ENCODE results near the gene CYB561D2. TPM values are rescaled to one million over a fixed set of nuclear protein-coding genes. Genes with fewer than 3 reads are reported as not detected.

CYB561D2 gene
- total and polyA plus RNA-seq, 2 experiments from 2014 or later = 28.3 to 37.7 TPM

GRCh38 chr3:50356553-50356952 is 5.9 kb downstream of the CYB561D2 start:
- 22 to 38% methylated on average over 4 to 5 of the region's 5 CpGs for WGBS, 2 experiments (ENCODE audit: low coverage in 1 of 2, low lambda C conversion rate in 2 of 2, missing lambda C conversion rate in 2 of 2)
- Histone ChIP-seq H3K27ac (no peak overlapping the region), H3K9ac (peak overlapping the region; percentile 89; the same call in 1 of the 2 replicates), H3K79me2 (ENCODE audit: insufficient read depth) (peaks cover 76% of the 10 kb centered on the region), H3K4me3 (peak overlapping the region; percentile 75), H4K20me1 (ENCODE audit: insufficient read depth) (peaks cover 10% of the 10 kb centered on the region; the same call in 1 of the 2 replicates), H3K36me3 (ENCODE audit: low read depth) (peaks cover 7% of the 10 kb centered on the region; the same call in 1 of the 2 replicates), H3K9me3 (ENCODE audit: low read depth) (no peaks in the 10 kb centered on the region), H2AFZ (no peak overlapping the region), H3K27me3 (replicated peaks; ENCODE audit: insufficient read depth) (no peaks in the 10 kb centered on the region), H3K9me2 (ENCODE audit: insufficient read depth) (no peaks in the 10 kb centered on the region), H3K4me2 (ENCODE audit: unreplicated experiment) (peak overlapping the region; percentile 98), H3F3A (ENCODE audit: insufficient read depth) (peaks cover 14% of the 10 kb centered on the region; the same call in 1 of the 2 replicates), H3K4me1 (ENCODE audit: insufficient read depth) (peaks cover 30% of the 10 kb centered on the region)
- TF ChIP-seq EZH2 (IDR thresholded peaks at IDR 0.05; ENCODE audit: insufficient read depth, poor library complexity, severe bottlenecking) (no peak), EZH2phosphoT487 (IDR thresholded peaks at IDR 0.05; ENCODE audit: insufficient read depth, low read depth) (no peak)
- DNase-seq = peak; percentile 65
- in situ Hi-C loops (cut with MboI) = no loop called here

GRCh38 chr3:50357481-50357880 is 6.8 kb downstream of the CYB561D2 start:
- Histone ChIP-seq H3K9ac (peak overlapping the region; percentile 89), H3K27ac (no peak overlapping the region)

DNA sequence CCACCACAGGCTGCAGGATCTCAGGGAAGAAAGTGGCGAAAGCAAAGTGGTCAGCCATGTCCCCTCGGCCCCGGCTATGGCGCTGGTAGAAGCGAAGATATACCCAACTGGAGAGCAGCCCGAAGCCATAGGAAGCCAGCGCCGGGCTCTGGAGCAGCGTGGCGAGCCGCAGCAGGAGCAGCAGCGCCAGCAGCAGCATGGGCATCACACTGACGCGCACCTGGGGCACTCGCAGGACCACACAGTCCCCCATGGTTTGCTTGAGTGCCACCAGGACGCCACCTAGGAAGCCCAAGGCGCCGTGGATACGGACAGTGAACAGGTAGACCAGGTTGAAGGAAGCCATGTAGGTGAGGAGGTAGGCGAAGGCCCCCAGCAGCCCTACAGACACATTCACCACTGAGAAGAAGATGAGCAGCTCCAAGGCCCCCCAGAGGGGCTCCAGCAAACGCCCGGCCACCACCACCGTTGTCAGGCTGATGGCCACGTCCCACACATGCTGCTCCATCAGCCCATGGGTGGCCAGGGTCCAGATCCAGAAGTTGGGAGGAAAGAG is 7.8 kb downstream of the CYB561D2 start:
- 32 to 36% methylated on average over 24 of the region's 24 CpGs for WGBS, 2 experiments (ENCODE audit: low coverage in 1 of 2, low lambda C conversion rate in 2 of 2, missing lambda C conversion rate in 2 of 2)
- H3K9ac ChIP-seq = peak overlapping the region; percentile 89
- no peaks in the 10 kb centered on the region for H3K9me2 ChIP-seq (ENCODE audit: insufficient read depth)
- peaks cover 57% of the 10 kb centered on the region for H3K79me2 ChIP-seq (ENCODE audit: insufficient read depth)
- DNase-seq = peak; percentile 29
- H2AFZ ChIP-seq = no peak overlapping the region
- H3K27ac ChIP-seq = peak overlapping the region; percentile 66
- peaks cover 25% of the 10 kb centered on the region for H3K4me1 ChIP-seq (ENCODE audit: insufficient read depth)
- peaks cover 10% of the 10 kb centered on the region; the same call in 1 of the 2 replicates for H3F3A ChIP-seq (ENCODE audit: insufficient read depth)
- H3K27me3 ChIP-seq (replicated peaks; ENCODE audit: insufficient read depth) = no peaks in the 10 kb centered on the region
- TF ChIP-seq EZH2phosphoT487 (IDR thresholded peaks at IDR 0.05; ENCODE audit: insufficient read depth, low read depth) = no peak
- no peak for TF ChIP-seq EZH2 (IDR thresholded peaks at IDR 0.05; ENCODE audit: insufficient read depth, poor library complexity, severe bottlenecking)
- in situ Hi-C loops (cut with MboI) = no loop called here
- H3K36me3 ChIP-seq (ENCODE audit: low read depth) = peaks cover 7% of the 10 kb centered on the region; the same call in 1 of the 2 replicates
- peaks cover 10% of the 10 kb centered on the region; the same call in 1 of the 2 replicates for H4K20me1 ChIP-seq (ENCODE audit: insufficient read depth)
- H3K9me3 ChIP-seq (ENCODE audit: low read depth) = no peaks in the 10 kb centered on the region
- peak overlapping the region; percentile 98 for H3K4me2 ChIP-seq (ENCODE audit: unreplicated experiment)
- H3K4me3 ChIP-seq = peak overlapping the region; percentile 75

More at GRCh38 chr3:50357481-50357880, 6.8 kb downstream of the CYB561D2 start:
- Histone ChIP-seq H3K36me3 (ENCODE audit: low read depth) (peaks cover 7% of the 10 kb centered on the region; the same call in 1 of the 2 replicates), H3K4me1 (ENCODE audit: insufficient read depth) (peaks cover 25% of the 10 kb centered on the region), H2AFZ (no peak overlapping the region), H3K4me3 (peak overlapping the region; percentile 75), H3K79me2 (ENCODE audit: insufficient read depth) (peaks cover 67% of the 10 kb centered on the region), H3K9me3 (ENCODE audit: low read depth) (no peaks in the 10 kb centered on the region), H3K9me2 (ENCODE audit: insufficient read depth) (no peaks in the 10 kb centered on the region), H3K27me3 (replicated peaks; ENCODE audit: insufficient read depth) (no peaks in the 10 kb centered on the region), H3F3A (ENCODE audit: insufficient read depth) (peaks cover 14% of the 10 kb centered on the region; the same call in 1 of the 2 replicates), H4K20me1 (ENCODE audit: insufficient read depth) (peaks cover 10% of the 10 kb centered on the region; the same call in 1 of the 2 replicates), H3K4me2 (ENCODE audit: unreplicated experiment) (peak overlapping the region; percentile 98)
- in situ Hi-C loops (cut with MboI) = no loop called here
- no peak for TF ChIP-seq EZH2 (IDR thresholded peaks at IDR 0.05; ENCODE audit: insufficient read depth, poor library complexity, severe bottlenecking)
- DNase-seq = peak; percentile 16
- 46 to 61% methylated on average over 1 of the region's 1 CpG for WGBS, 2 experiments (ENCODE audit: low coverage in 1 of 2, low lambda C conversion rate in 2 of 2, missing lambda C conversion rate in 2 of 2)

DNA sequence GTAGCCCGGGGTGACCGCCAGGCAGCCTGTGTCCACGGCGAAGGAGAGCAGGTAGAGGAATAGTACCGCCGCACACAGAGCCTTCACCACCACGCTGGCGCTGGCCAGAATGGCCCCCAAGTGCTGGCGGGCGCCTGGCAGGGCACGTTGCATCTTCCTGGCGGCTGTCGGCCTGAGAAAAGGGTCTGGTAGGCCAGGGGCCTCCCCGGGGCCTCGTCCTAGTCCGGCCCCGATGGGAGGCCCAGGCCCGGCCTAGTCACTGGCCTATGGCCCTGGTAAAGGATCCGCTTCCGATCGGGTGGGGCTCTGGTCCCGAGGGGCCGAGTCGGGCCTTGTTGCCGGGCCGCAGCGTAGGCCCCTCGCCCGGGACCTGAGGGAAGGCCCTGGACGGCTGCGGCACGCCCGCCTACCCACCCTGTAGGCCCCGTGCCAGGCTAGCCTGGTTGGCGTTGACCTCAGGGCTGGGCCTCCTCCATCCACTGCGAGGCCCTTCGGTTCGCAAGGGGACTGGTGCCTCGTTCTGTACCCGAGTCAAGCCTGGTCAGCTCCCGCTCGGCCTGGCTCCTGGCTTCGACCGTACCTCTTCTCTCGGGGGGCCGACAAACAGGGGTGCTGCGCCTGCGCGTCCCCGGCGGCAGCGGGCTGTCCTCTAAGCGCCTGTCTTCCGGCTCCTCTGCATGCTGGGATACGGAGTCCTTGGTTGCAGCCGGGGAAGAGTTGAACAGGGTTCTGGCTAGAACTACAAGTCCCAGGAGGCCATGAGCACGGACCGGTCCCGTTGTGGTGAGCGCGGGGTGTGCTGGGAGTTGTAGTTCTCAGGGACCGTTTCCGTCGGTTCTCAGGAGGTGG is 8.5 kb downstream of the CYB561D2 start, which contains the start of gene TMEM115:
TSS of gene TMEM115 (minus strand) at position 611 of the 849 bp plus-strand sequence. CDS start at position 153, 458 bp downstream.
- H3K9me3 ChIP-seq (ENCODE audit: low read depth) = no peaks in the 10 kb centered on the region
- peaks cover 51% of the 10 kb centered on the region for H3K79me2 ChIP-seq (ENCODE audit: insufficient read depth)
- peaks cover 25% of the 10 kb centered on the region for H3K4me1 ChIP-seq (ENCODE audit: insufficient read depth)
- in situ Hi-C loops (cut with MboI) = no loop called here
- H3K36me3 ChIP-seq (ENCODE audit: low read depth) = 0 out of 2 replicates have a peak, but pooled peaks cover 2% of the 10 kb centered on the region
- TF ChIP-seq EZH2phosphoT487 (IDR thresholded peaks at IDR 0.05; ENCODE audit: insufficient read depth, low read depth) = no peak
- H3K9me2 ChIP-seq (ENCODE audit: insufficient read depth) = no peaks in the 10 kb centered on the region
- 1% methylated on average over 55 to 62 of the region's 64 CpGs for WGBS, 2 experiments (ENCODE audit: low coverage in 1 of 2, low lambda C conversion rate in 2 of 2, missing lambda C conversion rate in 2 of 2)
- peak within 1 kb of the TSS; percentile 89 for H3K9ac ChIP-seq
- peak within 1 kb of the TSS; percentile 93 for H2AFZ ChIP-seq
- H4K20me1 ChIP-seq (ENCODE audit: insufficient read depth) = peaks cover 10% of the 10 kb centered on the region; the same call in 1 of the 2 replicates
- H3F3A ChIP-seq (ENCODE audit: insufficient read depth) = peaks cover 4% of the 10 kb centered on the region; the same call in 1 of the 2 replicates
- peak within 1 kb of the TSS; percentile 66 for H3K27ac ChIP-seq
- H3K4me3 ChIP-seq = peak within 1 kb of the TSS; percentile 75
- peak; percentile 99 for DNase-seq
- peak within 1 kb of the TSS; percentile 98 for H3K4me2 ChIP-seq (ENCODE audit: unreplicated experiment)
- H3K27me3 ChIP-seq (replicated peaks; ENCODE audit: insufficient read depth) = no peaks in the 10 kb centered on the region
